HUES48 (cell line): Measurements from ENCODE around the gene TSFM.
A peak's percentile ranks its signal among the peaks of the same experiment; 100 is the strongest.

Source experiments
- H3K27ac ChIP-seq: one replicate; pipeline ENCODE4 v1.7.0; 2013; ENCODE audit warnings: low read depth, low read length, inconsistent platforms
- H3K27me3 ChIP-seq: 2 replicates; pipeline ENCODE4 v1.6.1; 2013; ENCODE audit warnings: mild to moderate bottlenecking, low read length; ENCODE audit not compliant: control insufficient read depth, insufficient read depth
- H3K36me3 ChIP-seq: 2 replicates; pipeline ENCODE4 v1.6.1; 2013; ENCODE audit warnings: low read length; ENCODE audit not compliant: control insufficient read depth, insufficient read depth
- H3K4me1 ChIP-seq: 2 replicates; pipeline ENCODE4 v1.6.1; 2013; ENCODE audit warnings: mild to moderate bottlenecking, low read length; ENCODE audit not compliant: control insufficient read depth, insufficient read depth
- H3K4me3 ChIP-seq: 2 replicates; pipeline ENCODE4 v1.5.1; 2013; ENCODE audit warnings: mild to moderate bottlenecking, low read depth, low read length
- H3K9ac ChIP-seq: 2 replicates; pipeline ENCODE4 v1.6.1; 2013; ENCODE audit warnings: mild to moderate bottlenecking, low read depth, low read length, moderate library complexity
- H3K9me3 ChIP-seq: 2 replicates; pipeline ENCODE4 v1.6.1; 2013; ENCODE audit warnings: low read length; ENCODE audit not compliant: control insufficient read depth, insufficient read depth

The TSFM gene

DNA sequence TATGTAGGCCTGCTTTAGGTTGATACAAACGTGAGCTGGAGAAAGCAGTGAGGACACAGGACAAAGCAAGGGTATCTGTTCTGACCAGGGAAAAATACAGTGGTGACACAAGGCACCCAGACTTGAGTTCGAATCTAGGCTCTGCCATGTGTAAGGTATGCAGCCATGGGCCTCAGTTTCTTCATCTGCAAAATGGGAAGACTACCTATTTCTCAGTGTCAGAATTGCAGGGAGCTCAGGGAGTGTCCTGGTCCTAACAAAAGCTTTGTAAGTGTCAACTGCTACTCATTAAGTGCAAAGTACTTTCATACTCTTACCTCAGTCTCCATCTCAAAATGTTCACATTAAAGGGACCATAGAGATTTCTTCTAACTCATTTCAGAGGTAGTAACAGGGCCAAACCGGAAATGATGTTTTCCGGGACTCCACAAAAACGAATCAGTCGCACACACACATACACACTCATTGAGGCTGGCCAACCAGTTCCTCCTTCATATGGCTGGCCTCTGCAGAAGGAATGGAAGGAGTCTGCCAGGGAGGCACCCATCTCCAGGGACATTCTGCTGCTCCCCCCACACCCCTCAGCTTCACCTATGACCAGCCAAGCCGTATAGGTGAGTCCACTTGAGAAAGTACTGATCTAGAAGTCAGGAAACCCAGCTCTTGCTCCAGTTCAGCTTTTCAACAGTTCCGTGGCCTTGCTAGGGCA lies 56.2 kb downstream of the TSFM start:
- peaks cover 83% of the 10 kb centered on the region for H3K4me1 ChIP-seq
- peak overlapping the region; percentile 72 for H3K27ac ChIP-seq

DNA sequence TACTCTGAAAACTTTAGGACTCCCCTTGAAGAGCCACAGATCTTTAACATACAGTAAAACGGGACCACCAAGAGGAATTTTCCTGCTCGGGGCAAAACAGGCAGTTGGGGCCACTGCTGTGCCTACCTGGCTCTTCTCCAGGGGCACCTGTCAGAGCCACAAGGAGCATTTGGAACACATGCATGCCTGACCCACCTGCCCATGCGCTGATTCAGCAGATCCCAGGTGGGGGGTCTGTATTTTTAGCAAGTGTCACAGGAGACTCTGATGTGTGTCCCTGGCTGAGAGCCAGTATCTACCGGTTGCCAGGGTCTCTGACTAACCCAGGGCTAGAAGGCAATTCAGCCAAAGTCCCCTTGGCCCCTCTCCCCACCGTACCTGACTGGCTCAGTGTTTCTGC lies 57.4 kb downstream of the TSFM start:
- H3K36me3 ChIP-seq: no peaks in the 10 kb centered on the region
- no peaks in the 10 kb centered on the region for H3K27me3 ChIP-seq
- no peak overlapping the region for H3K9ac ChIP-seq
- H3K27ac ChIP-seq: no peak overlapping the region
- peaks cover 84% of the 10 kb centered on the region for H3K4me1 ChIP-seq
- H3K4me3 ChIP-seq: no peak overlapping the region
- no peaks in the 10 kb centered on the region for H3K9me3 ChIP-seq

More for the DNA sequence above, 56.2 kb downstream of the TSFM start:
- no peak overlapping the region for H3K4me3 ChIP-seq
- no peaks in the 10 kb centered on the region for H3K36me3 ChIP-seq
- H3K9ac ChIP-seq: no peak overlapping the region
- H3K9me3 ChIP-seq: no peaks in the 10 kb centered on the region
- H3K27me3 ChIP-seq: no peaks in the 10 kb centered on the region

GRCh38 chr12:57840726-57841125 lies 58.1 kb downstream of the TSFM start:
- no peaks in the 10 kb centered on the region for H3K27me3 ChIP-seq
- H3K36me3 ChIP-seq: no peaks in the 10 kb centered on the region
- no peaks in the 10 kb centered on the region for H3K9me3 ChIP-seq
- H3K27ac ChIP-seq: no peak overlapping the region
- no peak overlapping the region for H3K4me3 ChIP-seq
- peaks cover 78% of the 10 kb centered on the region for H3K4me1 ChIP-seq
- no peak overlapping the region for H3K9ac ChIP-seq

GRCh38 chr12:57841445-57841844 lies 58.9 kb downstream of the TSFM start:
- Histone ChIP-seq H3K4me1 (peaks cover 71% of the 10 kb centered on the region), H3K27ac (no peak overlapping the region), H3K27me3 (no peaks in the 10 kb centered on the region)

DNA sequence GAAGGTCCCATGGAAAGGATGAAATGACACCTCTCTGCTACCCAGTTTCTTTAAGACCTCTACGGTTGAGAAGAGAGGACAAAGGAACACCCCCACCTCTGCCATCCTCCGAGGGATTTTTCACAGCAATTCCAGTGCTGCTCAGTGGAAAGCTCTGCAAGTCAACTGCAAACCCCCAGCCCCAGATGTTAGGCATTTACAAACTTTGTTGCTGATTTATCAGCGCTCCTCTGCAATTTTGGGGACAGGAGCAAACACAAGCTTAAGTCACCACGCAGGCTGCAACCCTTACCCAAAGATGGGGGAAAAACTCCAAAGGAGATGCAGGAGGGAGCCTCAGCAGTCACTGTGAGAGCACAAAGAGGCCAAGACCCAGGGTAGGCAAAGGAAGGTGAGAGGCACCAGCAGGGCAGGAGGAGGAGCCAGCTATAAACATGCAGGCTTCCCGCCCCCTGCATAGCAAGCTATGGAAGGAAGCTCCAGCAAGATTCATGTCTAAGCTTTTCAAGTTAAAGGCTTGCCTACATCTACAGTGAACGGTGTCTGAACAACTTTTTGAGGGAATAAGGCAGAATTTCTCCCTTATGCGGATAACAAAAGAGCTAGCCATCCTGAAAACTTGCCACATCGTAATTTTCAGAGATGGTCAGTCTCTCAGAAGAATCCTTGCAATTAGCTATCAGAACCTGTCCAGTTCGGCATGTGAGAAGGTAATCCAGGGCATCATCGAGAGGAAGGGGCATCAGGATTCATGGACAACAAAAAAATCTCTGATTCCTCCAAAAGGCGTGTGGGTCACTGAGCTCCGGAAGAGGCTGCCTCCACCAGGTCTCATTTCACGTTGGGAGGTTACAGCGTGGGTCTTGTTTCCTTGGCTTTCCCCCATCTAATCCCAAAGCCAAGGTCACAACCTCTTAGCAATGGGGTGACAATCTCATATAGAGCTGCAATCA lies 60.0 kb downstream of the TSFM start:
- Histone ChIP-seq H3K9ac (no peak overlapping the region), H3K4me1 (peaks cover 62% of the 10 kb centered on the region), H3K9me3 (no peaks in the 10 kb centered on the region), H3K27ac (peak overlapping the region; percentile 82), H3K36me3 (no peaks in the 10 kb centered on the region), H3K27me3 (no peaks in the 10 kb centered on the region), H3K4me3 (peak overlapping the region; percentile 40)

More at GRCh38 chr12:57841445-57841844, 58.9 kb downstream of the TSFM start:
- Histone ChIP-seq H3K36me3 (no peaks in the 10 kb centered on the region), H3K4me3 (no peak overlapping the region), H3K9me3 (no peaks in the 10 kb centered on the region), H3K9ac (no peak overlapping the region)

DNA sequence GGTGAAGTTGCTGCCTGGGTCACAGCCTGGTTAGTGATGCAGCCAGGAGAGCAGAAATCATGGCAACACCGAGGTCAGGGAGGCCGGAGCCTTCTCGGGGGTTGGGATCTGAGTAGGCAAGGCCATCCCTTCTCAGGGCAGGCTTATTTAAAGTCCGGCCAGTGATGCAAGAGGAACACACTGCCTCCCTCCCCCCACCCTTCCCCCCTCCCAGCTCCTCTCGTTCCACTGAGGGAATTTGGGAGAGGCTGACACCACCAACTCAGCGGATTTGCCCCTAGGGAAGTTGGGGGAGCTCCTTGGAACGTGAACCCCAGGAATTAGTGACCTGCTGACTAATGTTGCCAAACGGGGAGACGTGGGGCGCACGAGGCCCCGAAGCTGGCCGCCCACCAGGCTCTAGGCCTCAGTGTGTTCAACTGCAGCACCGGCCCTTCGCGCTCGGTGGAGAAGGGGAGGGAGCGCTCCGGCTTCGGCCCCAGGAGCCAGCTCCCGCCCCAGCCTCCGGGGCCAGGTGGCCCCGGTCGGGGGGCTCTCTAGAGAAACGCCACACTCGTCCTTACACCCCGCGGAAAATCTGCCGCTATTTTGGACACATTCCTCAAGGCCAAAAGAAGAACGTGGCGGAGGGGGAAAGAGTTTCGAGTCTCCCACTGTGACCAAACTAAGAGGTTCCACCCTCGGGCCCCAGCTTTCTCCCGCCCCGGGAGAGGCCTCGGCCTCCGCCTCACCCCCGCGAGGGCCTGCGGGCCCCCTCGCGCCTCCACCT lies 62.3 kb downstream of the TSFM start:
- Histone ChIP-seq H3K27ac (peak overlapping the region; percentile 100), H3K4me1 (peaks cover 45% of the 10 kb centered on the region), H3K4me3 (peak overlapping the region; percentile 98), H3K27me3 (no peaks in the 10 kb centered on the region), H3K36me3 (no peaks in the 10 kb centered on the region), H3K9me3 (no peaks in the 10 kb centered on the region), H3K9ac (peak overlapping the region; percentile 98)

DNA sequence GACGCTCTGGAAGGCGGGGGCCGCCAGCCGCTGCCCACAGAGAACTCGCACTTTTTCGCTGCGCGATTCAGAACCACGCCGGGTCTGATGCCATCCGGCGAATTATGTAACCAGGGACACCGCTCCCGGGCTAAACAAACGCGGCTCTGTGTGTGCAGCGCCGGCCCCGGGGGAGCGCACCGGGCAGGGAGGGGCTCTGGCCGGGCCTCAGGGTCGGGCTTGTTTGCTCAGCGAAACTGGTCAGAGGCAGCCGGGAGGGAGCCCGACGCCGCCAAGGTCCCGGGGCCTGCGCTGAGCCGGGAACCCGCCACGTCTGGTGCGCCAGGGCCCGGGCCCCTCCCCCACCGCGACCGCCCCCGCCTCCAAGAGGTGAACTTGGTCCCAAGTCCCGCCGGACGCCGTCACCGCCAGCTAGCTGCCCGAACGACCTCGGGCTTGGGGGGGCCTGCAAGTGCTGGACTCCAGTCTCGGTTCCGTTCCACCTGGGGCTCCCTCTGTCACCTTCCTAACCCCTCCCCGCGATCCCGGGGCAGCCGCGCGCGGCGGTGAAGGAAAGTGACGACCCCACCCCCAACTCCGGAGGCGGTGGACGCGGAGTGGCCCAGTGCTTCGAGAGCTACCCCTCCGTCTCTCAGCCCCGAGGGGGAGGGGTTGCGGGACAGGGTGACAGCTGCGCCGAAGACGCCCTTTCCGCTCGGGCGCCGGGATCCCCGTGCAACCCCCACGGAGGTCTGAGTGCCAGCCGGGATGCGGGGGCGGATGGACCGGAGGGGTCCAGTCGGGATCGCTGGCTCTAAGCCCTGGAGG lies 63.1 kb downstream of the TSFM start:
- Histone ChIP-seq H3K9ac (peak overlapping the region; percentile 98), H3K36me3 (no peaks in the 10 kb centered on the region), H3K27ac (peak overlapping the region; percentile 100), H3K9me3 (no peaks in the 10 kb centered on the region), H3K4me1 (peaks cover 37% of the 10 kb centered on the region), H3K27me3 (no peaks in the 10 kb centered on the region; the same call in 1 of the 2 replicates), H3K4me3 (peak overlapping the region; percentile 98)

DNA sequence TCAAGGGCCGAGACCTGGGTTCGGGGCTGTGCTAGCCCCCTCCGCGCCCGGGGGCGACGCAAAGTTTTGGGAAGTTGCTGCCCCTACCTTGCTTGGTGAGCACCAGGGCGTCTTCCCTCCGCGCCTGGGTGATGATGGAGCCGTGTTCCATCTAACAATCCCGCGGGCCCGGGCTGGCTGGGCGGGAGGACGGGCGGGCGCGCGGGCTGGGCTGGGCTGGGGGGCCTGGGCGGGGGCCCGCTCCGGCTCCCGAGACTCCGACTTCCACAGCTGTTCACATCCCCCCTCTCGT lies 63.6 kb downstream of the TSFM start:
- Histone ChIP-seq H3K36me3 (no peaks in the 10 kb centered on the region), H3K27ac (peak overlapping the region; percentile 100), H3K9ac (peak overlapping the region; percentile 98), H3K4me3 (peak overlapping the region; percentile 98), H3K9me3 (no peaks in the 10 kb centered on the region), H3K27me3 (no peaks in the 10 kb centered on the region; the same call in 1 of the 2 replicates), H3K4me1 (peaks cover 36% of the 10 kb centered on the region)

DNA sequence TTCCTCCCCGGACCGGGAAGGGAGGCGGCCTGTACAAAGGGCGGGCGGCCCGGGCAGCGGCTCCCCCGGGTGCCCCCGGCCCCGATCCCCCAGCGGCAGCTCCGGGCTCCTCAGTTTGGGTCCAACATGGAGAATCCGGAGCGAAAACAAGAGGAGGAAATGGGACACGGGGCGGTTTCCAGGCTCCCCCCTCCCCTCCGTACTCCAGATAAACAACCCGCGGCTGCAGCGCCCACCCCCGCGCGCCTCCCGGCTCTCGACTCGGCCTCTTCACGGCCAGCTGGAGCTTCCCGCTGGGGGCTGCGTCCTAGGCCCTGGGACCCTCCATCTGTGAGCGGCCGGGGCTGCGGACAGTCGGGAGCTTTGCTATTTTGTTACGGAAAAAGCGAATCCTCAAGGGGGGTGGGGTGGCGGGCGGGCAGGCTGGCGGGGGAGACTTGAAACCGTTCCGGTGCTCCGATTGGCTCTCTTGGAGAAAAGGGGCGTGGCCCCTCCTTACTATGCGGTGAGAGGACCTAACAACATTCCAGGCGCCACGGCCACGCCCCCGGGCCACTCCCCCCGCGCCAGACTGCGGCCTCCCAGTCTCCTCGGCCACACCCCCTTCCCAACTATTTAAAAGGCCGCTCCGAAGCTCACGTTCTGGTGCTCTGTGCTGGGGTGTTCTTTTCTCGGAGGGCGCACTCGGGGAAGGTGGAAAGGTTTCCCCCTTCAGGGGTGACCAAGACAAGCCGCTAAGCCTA lies 64.2 kb downstream of the TSFM start, which contains the start of gene CTDSP2:
TSS of gene CTDSP2 (minus strand) at position 153 of the 743 bp plus-strand sequence. CDS start 294 bp downstream, outside the sequence.
- peak within 1 kb of the TSS; percentile 100 for H3K27ac ChIP-seq
- H3K4me1 ChIP-seq: peaks cover 36% of the 10 kb centered on the region
- H3K9me3 ChIP-seq: no peaks in the 10 kb centered on the region
- H3K27me3 ChIP-seq: peaks cover under 1% of the 10 kb centered on the region
- H3K4me3 ChIP-seq: peak within 1 kb of the TSS; percentile 98
- no peaks in the 10 kb centered on the region for H3K36me3 ChIP-seq
- H3K9ac ChIP-seq: peak within 1 kb of the TSS; percentile 98
